Measurements from ENCODE around the gene CLMN.

CLMN gene

DNA sequence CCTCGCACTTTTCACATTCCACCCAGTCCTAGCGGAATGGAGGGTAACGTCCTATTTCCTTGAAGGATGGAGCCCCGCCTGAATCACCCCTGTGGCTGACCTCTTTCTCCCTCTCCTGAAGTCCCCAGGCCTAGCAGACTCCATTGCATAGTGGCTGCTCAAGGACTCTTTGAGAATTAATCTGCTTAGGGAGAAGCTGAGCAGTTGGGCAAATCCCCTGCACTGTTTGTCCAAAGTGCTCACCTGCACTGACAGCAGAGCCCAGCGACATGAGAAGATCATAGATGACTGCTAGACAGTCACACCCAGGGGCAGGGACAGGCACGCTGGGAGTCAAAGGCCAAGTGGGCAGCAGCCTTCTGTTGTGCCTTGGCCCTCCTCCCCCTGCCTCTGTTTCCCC lies 124.7 kb downstream of the CLMN start:
- no peaks in the 10 kb centered on the region for H3F3A ChIP-seq (ENCODE audit: insufficient read depth, low read length)
- H3K9me2 ChIP-seq (ENCODE audit: low read depth, low read length) = no peaks in the 10 kb centered on the region
- H3K4me2 ChIP-seq (ENCODE audit: low read length) = no peak overlapping the region
- H3K4me1 ChIP-seq (ENCODE audit: insufficient read depth, low read length, severe bottlenecking) = no peaks in the 10 kb centered on the region
- no peak overlapping the region for H2AFZ ChIP-seq (ENCODE audit: low read length)
- no peaks in the 10 kb centered on the region for H3K36me3 ChIP-seq (ENCODE audit: insufficient read depth, low read length)
- H3K27me3 ChIP-seq (ENCODE audit: insufficient read depth, low read length) = 0 out of 2 replicates have a peak, but pooled peaks cover 4% of the 10 kb centered on the region
- no peaks in the 10 kb centered on the region for H3K79me2 ChIP-seq (ENCODE audit: insufficient read depth, low read length)
- no peak overlapping the region for H3K27ac ChIP-seq (ENCODE audit: low read depth, low read length, poor library complexity, severe bottlenecking)
- H3K4me3 ChIP-seq (ENCODE audit: low read depth, low read length, poor library complexity, severe bottlenecking) = no peak overlapping the region
- TF ChIP-seq, protein P1, sequence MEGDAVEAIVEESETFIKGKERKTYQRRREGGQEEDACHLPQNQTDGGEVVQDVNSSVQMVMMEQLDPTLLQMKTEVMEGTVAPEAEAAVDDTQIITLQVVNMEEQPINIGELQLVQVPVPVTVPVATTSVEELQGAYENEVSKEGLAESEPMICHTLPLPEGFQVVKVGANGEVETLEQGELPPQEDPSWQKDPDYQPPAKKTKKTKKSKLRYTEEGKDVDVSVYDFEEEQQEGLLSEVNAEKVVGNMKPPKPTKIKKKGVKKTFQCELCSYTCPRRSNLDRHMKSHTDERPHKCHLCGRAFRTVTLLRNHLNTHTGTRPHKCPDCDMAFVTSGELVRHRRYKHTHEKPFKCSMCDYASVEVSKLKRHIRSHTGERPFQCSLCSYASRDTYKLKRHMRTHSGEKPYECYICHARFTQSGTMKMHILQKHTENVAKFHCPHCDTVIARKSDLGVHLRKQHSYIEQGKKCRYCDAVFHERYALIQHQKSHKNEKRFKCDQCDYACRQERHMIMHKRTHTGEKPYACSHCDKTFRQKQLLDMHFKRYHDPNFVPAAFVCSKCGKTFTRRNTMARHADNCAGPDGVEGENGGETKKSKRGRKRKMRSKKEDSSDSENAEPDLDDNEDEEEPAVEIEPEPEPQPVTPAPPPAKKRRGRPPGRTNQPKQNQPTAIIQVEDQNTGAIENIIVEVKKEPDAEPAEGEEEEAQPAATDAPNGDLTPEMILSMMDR (IDR thresholded peaks at IDR 0.05; ENCODE audit: low read length) = no peak
- TF ChIP-seq EZH2 (IDR thresholded peaks at IDR 0.05; ENCODE audit: borderline replicate concordance, low read length) = no peak
- H3K9ac ChIP-seq (ENCODE audit: low read length) = no peak overlapping the region
- H3K9me3 ChIP-seq (ENCODE audit: low read length) = no peaks in the 10 kb centered on the region
- no peaks in the 10 kb centered on the region for H4K20me1 ChIP-seq (ENCODE audit: insufficient read depth, low read length)

DNA sequence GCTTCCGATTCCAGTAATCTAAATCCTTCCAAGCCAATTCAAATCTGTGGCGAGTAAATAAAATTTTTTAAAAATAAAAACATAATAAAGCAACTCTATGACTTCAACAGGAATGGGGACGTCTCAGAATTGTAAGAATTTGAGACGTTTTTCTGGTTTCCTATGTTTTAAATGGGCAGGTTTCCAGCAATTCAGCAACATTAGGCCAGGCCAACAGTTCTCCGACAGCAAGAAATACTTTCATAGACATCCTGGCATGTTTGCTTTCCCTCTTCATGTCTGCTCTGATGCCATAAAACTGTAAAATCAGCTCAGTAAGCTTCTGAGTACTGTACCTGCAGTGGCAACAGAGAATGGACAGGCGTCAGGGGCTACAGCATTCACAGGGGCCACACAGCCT lies 126.6 kb downstream of the CLMN start:
- Histone ChIP-seq H3K36me3 (ENCODE audit: insufficient read depth, low read length) (no peaks in the 10 kb centered on the region), H3F3A (ENCODE audit: insufficient read depth, low read length) (no peaks in the 10 kb centered on the region)
- TF ChIP-seq, protein P1 (IDR thresholded peaks at IDR 0.05; ENCODE audit: low read length) = no peak
- TF ChIP-seq EZH2 (IDR thresholded peaks at IDR 0.05; ENCODE audit: borderline replicate concordance, low read length) = no peak

DNA sequence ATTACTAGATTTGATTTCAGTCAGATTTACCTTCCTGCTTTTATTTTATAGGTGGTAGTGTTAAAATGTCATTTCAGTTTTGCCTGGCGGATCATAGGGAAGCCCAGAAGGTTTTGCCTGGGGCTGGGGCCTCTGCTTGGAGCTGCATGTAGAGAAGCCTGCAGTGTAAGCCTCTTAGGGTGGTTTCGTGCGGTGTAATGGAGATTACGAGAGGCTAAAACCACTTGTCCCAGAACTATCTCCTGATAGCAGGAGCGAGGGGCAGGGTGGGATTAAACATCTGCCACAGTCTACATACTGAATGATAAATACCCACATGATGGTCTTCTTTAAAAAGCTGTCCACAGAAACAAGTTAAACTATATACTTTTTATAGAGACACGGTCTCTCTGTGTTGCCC lies 127.4 kb downstream of the CLMN start:
- no peak overlapping the region for H3K4me3 ChIP-seq (ENCODE audit: low read depth, low read length, poor library complexity, severe bottlenecking)
- H4K20me1 ChIP-seq (ENCODE audit: insufficient read depth, low read length) = no peaks in the 10 kb centered on the region
- H3K4me2 ChIP-seq (ENCODE audit: low read length) = no peak overlapping the region
- no peaks in the 10 kb centered on the region for H3K4me1 ChIP-seq (ENCODE audit: insufficient read depth, low read length, severe bottlenecking)
- H3K36me3 ChIP-seq (ENCODE audit: insufficient read depth, low read length) = no peaks in the 10 kb centered on the region
- H2AFZ ChIP-seq (ENCODE audit: low read length) = no peak overlapping the region
- no peaks in the 10 kb centered on the region for H3F3A ChIP-seq (ENCODE audit: insufficient read depth, low read length)
- H3K27me3 ChIP-seq (ENCODE audit: insufficient read depth, low read length) = 0 out of 2 replicates have a peak, but pooled peaks cover 4% of the 10 kb centered on the region
- H3K79me2 ChIP-seq (ENCODE audit: insufficient read depth, low read length) = no peaks in the 10 kb centered on the region
- H3K9ac ChIP-seq (ENCODE audit: low read length) = no peak overlapping the region
- TF ChIP-seq, protein P1 (IDR thresholded peaks at IDR 0.05; ENCODE audit: low read length) = no peak
- TF ChIP-seq EZH2 (IDR thresholded peaks at IDR 0.05; ENCODE audit: borderline replicate concordance, low read length) = no peak
- H3K9me3 ChIP-seq (ENCODE audit: low read length) = no peaks in the 10 kb centered on the region
- H3K9me2 ChIP-seq (ENCODE audit: low read depth, low read length) = no peaks in the 10 kb centered on the region
- H3K27ac ChIP-seq (ENCODE audit: low read depth, low read length, poor library complexity, severe bottlenecking) = no peak overlapping the region

More for the DNA sequence above, 126.6 kb downstream of the CLMN start:
- Histone ChIP-seq H3K9me2 (ENCODE audit: low read depth, low read length) (no peaks in the 10 kb centered on the region), H4K20me1 (ENCODE audit: insufficient read depth, low read length) (no peaks in the 10 kb centered on the region), H3K4me2 (ENCODE audit: low read length) (no peak overlapping the region), H3K4me1 (ENCODE audit: insufficient read depth, low read length, severe bottlenecking) (no peaks in the 10 kb centered on the region), H3K4me3 (ENCODE audit: low read depth, low read length, poor library complexity, severe bottlenecking) (no peak overlapping the region), H3K9ac (ENCODE audit: low read length) (no peak overlapping the region), H3K79me2 (ENCODE audit: insufficient read depth, low read length) (no peaks in the 10 kb centered on the region), H3K27ac (ENCODE audit: low read depth, low read length, poor library complexity, severe bottlenecking) (no peak overlapping the region), H3K9me3 (ENCODE audit: low read length) (no peaks in the 10 kb centered on the region), H2AFZ (ENCODE audit: low read length) (no peak overlapping the region), H3K27me3 (ENCODE audit: insufficient read depth, low read length) (0 out of 2 replicates have a peak, but pooled peaks cover 4% of the 10 kb centered on the region)
